Suprapubic skin (tissue), 4 donors: Measurements from ENCODE around the gene PLEKHH1.

ENCODE experiments used
- EP300 ChIP-seq: sonication (generic); formaldehyde crosslinking; IDR thresholded peaks from one replicate; pipeline ENCODE4 v1.6.1; 2017; ENCODE audit warnings: antibody characterized with exemption
- POLR2A ChIP-seq, 2 donors: fragments of 450-650 bp; IDR thresholded peaks; one replicate each; pipeline ENCODE4 v1.6.1; 2017; ENCODE audit warnings: antibody characterized with exemption in 2 of 2, mild to moderate bottlenecking in 2 of 2, moderate library complexity in 2 of 2
- POLR2AphosphoS5 ChIP-seq, 3 donors: sonication (generic); formaldehyde crosslinking; IDR thresholded peaks; one replicate each; pipeline ENCODE4 v1.6.1; 2017; ENCODE audit warnings: antibody characterized with exemption in 3 of 3
- TF ChIP-seq, protein P1 (sequence below), 2 donors: fragments of 200-600 bp in 1 of 2; fragments of 450-650 bp in 1 of 2; sonication (generic) in 1 of 2; IDR thresholded peaks; one replicate each; pipeline ENCODE4 v1.5.1; 2016 to 2019; ENCODE audit warnings: antibody characterized with exemption in 2 of 2, mild to moderate bottlenecking in 1 of 2, moderate library complexity in 1 of 2

DNA sequence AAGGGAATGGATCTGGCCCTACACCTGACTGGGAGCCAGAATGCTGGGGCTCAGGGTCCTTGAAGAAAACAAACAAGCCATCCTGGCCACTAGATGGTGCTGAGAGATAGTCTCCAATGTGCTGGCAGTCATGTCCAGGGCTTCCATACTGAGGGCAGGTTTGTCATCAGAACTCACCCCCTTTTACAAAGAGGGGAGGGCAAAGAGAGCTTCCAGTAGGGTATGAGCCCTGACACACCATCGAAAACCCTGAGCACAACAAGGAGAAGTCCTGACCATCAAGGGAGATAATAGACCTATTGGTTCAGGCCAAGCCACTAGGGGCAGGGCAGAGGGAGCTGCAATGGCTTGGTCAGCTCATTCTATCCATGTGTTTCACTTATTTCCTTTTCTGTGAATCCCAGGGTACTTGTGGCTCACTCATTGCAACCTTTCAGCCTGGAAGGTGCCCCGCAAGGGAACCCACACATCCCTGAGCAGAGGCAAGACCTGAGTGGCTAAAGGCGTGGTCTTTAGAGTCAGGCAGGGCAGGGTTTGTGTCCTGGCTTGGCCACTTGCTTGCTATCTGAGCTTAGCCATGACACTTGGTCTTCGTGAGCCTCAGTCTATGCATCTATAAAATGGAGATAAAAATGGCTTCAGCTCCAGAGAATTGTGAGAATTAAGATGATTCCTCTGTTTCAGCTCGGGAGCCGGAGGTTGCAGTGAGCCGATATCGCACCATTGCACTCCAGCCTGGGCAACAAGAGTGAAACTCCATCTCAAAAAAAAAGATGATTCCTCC, 6.2 kb upstream of the PLEKHH1 start:
- TF ChIP-seq POLR2A (IDR thresholded peaks at IDR 0.05), result no peak
- TF ChIP-seq POLR2AphosphoS5 (IDR thresholded peaks at IDR 0.05), result no peak
- TF ChIP-seq, protein P1, sequence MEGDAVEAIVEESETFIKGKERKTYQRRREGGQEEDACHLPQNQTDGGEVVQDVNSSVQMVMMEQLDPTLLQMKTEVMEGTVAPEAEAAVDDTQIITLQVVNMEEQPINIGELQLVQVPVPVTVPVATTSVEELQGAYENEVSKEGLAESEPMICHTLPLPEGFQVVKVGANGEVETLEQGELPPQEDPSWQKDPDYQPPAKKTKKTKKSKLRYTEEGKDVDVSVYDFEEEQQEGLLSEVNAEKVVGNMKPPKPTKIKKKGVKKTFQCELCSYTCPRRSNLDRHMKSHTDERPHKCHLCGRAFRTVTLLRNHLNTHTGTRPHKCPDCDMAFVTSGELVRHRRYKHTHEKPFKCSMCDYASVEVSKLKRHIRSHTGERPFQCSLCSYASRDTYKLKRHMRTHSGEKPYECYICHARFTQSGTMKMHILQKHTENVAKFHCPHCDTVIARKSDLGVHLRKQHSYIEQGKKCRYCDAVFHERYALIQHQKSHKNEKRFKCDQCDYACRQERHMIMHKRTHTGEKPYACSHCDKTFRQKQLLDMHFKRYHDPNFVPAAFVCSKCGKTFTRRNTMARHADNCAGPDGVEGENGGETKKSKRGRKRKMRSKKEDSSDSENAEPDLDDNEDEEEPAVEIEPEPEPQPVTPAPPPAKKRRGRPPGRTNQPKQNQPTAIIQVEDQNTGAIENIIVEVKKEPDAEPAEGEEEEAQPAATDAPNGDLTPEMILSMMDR (IDR thresholded peaks at IDR 0.05), result peak in 1 of 2 donors; percentile 40
- TF ChIP-seq EP300, result no peak
